GM21526 (cell line): ENCODE measurements around the gene INPP5F.

Source experiments
- ATAC-seq: cut with Tn5 transposase; IDR thresholded peaks from one replicate; pipeline ENCODE4 v1.9.1; 2021; ENCODE audit warnings: moderate library complexity; ENCODE audit not compliant: unreplicated experiment, low FRiP score

The INPP5F gene

GRCh38 chr10:119725828-119726675, at the start of gene INPP5F:
Gene INPP5F (plus strand): TSS chr10:119726050. CDS start chr10:119726263, 213 bp downstream.
- peak; percentile 86 for ATAC-seq

GRCh38 chr10:119677126-119677525, 48.7 kb upstream of the INPP5F start:
- ATAC-seq, result no peak

GRCh38 chr10:119677904-119678755, 47.7 kb upstream of the INPP5F start:
- no peak for ATAC-seq

- ATAC-seq, result no peak
Observed at GRCh38 chr10:119679480-119679829, 46.4 kb upstream of the INPP5F start.

DNA sequence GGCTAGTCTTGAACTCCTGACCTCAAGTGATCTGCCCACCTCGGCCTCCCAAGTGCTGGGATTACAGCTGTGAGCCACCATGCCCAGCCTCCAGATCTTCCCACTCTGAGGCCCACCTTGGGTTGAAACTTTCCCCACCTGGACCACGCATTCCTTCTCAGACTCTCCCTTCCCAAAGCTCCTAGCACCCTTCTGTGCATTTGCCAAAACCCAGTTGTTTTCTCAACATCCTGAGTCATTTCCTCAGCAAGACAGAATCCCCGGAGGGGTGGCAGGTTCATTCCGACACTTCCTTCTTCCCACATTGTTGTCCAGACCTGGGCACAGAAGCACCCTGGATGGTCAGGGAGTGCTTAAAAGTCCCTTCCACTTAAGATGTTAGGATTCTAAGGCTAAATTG, 45.8 kb upstream of the INPP5F start:
- ATAC-seq, result no peak

DNA sequence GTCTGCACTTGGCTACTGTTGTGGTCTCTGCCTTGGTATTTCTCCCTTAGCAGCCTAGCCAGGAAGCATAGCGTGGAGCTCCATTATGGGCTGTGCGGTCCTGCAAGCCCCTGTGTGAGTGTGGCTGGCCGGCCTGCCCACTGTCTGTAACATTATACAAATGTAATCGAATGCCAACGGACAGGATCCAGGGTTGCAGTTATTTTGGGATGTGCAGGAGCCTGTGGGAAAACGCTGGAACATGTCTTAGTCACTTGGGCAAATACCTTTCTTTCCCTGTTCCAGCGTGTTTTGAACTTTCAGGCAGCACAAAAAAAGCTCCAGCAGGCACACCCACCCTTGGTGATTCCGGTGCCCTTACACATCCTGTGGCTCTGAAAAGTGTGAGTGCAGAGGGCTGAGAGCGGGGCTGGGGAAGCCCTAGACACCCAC, 45.2 kb upstream of the INPP5F start:
- ATAC-seq, result no peak

- ATAC-seq, result peak; percentile 73
Observed at GRCh38 chr10:119686465-119687191, 39.2 kb upstream of the INPP5F start.

GRCh38 chr10:119687192-119688032, 38.4 kb upstream of the INPP5F start:
- no peak for ATAC-seq

DNA sequence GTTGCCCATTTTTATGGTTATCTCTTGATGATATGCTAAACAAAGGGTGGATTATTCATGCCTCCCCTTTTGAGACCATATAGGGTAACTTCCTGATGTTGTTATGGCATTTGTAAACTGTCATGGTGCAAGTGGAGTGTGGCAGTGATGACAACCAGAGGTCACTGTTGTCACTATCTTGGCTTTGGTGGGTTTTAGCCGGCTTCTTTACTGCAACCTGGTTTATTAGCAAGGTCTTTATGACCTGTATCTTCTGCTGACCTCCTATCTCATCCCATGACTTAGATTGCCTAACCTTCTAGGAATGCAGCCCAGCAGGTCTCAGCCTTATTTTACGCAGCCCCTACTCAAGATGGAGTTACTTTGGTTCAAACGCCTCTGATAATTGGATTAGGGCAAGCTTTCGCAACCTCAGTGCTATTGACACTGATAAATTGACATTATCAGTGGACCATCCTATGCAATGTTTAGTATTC, 37.8 kb upstream of the INPP5F start:
- no peak for ATAC-seq

DNA sequence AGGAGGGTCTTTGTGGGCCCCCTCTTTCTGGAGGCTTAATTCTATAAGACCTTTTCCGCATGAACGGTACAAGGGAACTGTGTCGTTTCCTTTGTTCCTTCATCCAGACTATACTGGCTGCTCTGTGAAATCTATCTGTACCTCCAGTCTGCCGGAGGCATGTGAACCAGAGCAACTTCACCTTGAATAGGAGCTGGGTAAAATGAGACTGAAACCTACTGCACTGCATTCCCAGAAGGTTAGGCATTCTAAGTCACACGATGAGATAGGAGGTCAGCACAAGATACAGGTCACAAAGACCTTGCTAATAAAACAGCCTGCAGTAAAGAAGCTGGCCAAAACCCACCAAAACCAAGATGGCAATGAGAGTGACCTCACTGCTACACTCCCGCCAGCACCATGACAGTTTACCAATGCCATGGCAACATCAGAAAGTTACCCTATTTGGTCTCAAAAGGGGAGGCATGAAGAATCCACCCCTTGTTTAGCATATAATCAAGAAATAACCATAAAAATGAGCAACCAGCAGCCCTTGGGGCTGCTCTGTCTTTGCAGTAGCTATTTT, 36.8 kb upstream of the INPP5F start:
- no peak for ATAC-seq

DNA sequence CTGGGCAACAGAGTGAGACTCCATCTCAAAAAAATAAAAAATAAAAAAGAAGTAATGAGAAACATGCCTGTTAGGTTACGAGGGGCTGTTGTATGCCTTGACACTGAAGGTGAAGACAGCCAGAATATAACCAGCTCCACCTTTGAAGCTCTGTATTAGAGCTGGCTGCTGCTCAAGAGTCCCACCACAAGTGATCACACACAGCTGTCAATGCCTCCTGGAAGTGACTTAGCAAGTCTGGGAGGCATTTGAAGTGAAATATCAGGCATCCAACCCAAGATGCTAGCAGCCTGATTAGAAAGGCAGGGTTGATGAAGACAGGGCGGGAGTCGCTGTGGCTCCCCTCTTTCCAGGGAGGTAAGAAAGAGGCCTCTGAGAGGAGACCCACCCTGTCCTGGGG, 34.1 kb upstream of the INPP5F start:
- ATAC-seq, result no peak

DNA sequence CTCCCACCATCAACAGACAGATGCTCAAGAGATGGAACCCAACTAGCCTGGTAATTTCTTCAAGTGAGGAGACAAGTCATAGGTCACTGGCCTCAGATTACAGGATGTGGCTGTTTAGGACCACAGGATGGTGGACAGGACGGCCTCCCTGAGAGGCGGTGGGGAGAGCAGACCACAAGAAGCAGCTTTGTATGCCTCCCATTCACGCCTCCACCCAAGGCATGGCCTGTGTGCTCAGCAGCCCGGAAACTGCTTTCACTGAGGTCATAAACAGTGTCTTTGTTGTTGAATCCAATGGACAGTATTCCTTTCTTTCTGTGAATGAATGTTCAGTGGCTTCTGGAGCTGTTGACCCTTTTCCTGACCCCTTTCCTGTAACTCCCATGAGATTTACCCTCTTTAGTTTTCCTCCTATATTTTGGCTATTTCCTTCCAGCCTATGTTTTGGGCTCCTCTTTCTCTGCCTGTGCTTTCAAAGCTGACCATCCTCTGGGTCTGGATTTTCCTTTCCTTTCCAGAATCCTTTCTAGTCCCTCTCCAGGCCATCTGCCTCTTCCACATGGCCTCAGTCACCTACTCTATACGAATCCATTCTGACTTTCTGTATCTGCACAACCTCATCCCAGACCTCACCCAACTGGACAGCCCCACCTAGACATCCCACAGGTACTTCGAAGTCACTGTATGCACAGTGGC, 32.4 kb upstream of the INPP5F start:
- no peak for ATAC-seq

- no peak for ATAC-seq
Observed at GRCh38 chr10:119694608-119695007, 31.2 kb upstream of the INPP5F start.

- peak; percentile 56 for ATAC-seq
Observed at GRCh38 chr10:119700321-119700954, 25.4 kb upstream of the INPP5F start.

DNA sequence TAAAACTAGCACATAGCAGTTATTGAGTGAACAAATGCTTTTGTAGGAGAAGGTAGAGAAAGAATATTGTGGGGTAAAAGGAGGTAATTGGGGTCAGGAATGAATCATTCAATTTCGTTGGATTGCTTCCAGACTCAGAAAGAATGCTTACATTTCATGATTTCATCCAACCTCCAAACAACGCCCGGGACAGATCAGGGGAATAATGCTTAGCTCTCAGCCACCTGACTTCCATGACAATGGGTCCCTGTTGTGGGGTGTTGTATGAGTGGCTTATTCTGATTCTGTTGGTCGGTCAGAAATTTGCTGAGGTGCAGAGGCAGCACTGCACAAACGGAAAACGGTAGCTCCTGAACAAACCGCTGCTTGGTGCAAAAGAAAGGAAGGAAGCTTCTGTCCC, 24.0 kb upstream of the INPP5F start:
- no peak for ATAC-seq

DNA sequence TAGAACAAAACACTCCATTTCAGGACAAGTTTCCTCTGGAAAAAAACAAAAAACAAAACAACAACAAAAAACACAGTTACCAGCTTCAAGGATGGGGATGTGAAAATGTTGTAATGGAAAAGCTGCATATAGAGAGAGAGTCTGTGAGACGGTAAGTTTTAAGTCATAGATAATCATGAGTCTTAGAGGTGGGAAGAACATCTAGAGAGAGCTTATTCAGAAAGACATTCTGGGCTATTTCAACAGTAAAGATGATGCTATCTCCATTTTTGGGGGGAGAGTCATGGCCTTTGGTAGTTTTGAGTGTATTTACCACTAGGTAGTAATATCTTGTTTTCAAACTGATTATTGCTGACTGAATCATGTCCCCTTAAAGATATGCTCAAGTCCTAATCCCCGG, 23.3 kb upstream of the INPP5F start:
- no peak for ATAC-seq

GRCh38 chr10:119703903-119704508, 21.8 kb upstream of the INPP5F start:
- ATAC-seq, result no peak

DNA sequence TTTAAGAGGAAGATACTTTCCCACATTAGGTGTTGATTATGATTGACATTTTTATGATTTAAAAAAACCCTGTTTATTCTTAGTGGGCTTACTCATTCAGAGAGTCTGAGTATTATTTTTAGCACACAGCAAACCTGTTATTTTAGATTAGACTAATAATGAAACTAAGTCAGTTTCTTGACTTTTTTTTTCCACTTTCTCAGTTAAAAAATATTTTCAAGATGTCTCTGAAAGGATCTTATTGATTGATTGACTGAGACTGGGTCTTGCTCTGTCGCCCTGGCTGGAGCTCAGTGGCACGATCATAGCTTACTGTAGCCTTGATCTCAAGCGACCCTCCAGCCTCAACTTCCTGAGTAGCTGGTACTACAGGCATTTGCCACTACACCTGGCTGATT, 20.4 kb upstream of the INPP5F start:
- ATAC-seq, result peak; percentile 42
